Measurements from ENCODE around the gene CEP162.
"Not testable (repeated sequence)": the region's sequence is repeated elsewhere in the genome, so short reads cannot be mapped to it uniquely, and the experiment has no call there.

Gene CEP162

GRCh38 chr6:84227434-84228197 is at the start of gene CEP162:
CEP162 (minus strand) TSS chr6:84227643; CDS start chr6:84226393, 1,250 bp downstream.
- peak; percentile 91 to 93 for DNase-seq

- DNase-seq, result no peak
Observed at GRCh38 chr6:84274856-84275255, 47.4 kb upstream of the CEP162 start.

- no peak for DNase-seq
Observed at GRCh38 chr6:84273048-84273809, 45.8 kb upstream of the CEP162 start.

GRCh38 chr6:84272298-84272697 is 44.9 kb upstream of the CEP162 start:
- no peak for DNase-seq

- no peak for DNase-seq
Observed at GRCh38 chr6:84271061-84271716, 43.7 kb upstream of the CEP162 start.

- no peak for DNase-seq
Observed at GRCh38 chr6:84269947-84270733, 42.7 kb upstream of the CEP162 start.

GRCh38 chr6:84268781-84269180 is 41.3 kb upstream of the CEP162 start:
- DNase-seq, result no peak

GRCh38 chr6:84263557-84263956 is 36.1 kb upstream of the CEP162 start:
- DNase-seq, result no peak

GRCh38 chr6:84260926-84261325 is 33.5 kb upstream of the CEP162 start:
- DNase-seq, result no peak

GRCh38 chr6:84260196-84260595 is 32.8 kb upstream of the CEP162 start:
- DNase-seq, result no peak

GRCh38 chr6:84258866-84259265 is 31.4 kb upstream of the CEP162 start:
- DNase-seq, result no peak

GRCh38 chr6:84258268-84258667 is 30.8 kb upstream of the CEP162 start:
- no peak for DNase-seq

GRCh38 chr6:84255641-84256040 is 28.2 kb upstream of the CEP162 start:
- DNase-seq, result no peak

GRCh38 chr6:84253380-84253779 is 25.9 kb upstream of the CEP162 start:
- no peak for DNase-seq

- DNase-seq, result no peak
Observed at GRCh38 chr6:84251891-84252539, 24.6 kb upstream of the CEP162 start.

- DNase-seq, result no peak
Observed at GRCh38 chr6:84249724-84250123, 22.3 kb upstream of the CEP162 start.

GRCh38 chr6:84244416-84245081 is 17.1 kb upstream of the CEP162 start:
- not testable (repeated sequence) for DNase-seq

GRCh38 chr6:84243240-84243639 is 15.8 kb upstream of the CEP162 start:
- DNase-seq, result no peak

GRCh38 chr6:84242265-84242664 is 14.8 kb upstream of the CEP162 start:
- no peak for DNase-seq

GRCh38 chr6:84228198-84228543 is 728 bp upstream of the CEP162 start:
- no peak for DNase-seq

- DNase-seq, result no peak
Observed at GRCh38 chr6:84227044-84227433, 404 bp downstream of the CEP162 start.

- DNase-seq, result no peak
Observed at GRCh38 chr6:84224251-84224650, 3.2 kb downstream of the CEP162 start.
